ENCODE measurements around the gene GPR156. TPM values are rescaled to one million over a fixed set of nuclear protein-coding genes. Genes with fewer than 3 reads are reported as not detected.

GPR156 gene
- total and polyA plus RNA-seq, 12 donors = 0.04 to 0.23 (median 0.07) TPM; not detected in 7

DNA sequence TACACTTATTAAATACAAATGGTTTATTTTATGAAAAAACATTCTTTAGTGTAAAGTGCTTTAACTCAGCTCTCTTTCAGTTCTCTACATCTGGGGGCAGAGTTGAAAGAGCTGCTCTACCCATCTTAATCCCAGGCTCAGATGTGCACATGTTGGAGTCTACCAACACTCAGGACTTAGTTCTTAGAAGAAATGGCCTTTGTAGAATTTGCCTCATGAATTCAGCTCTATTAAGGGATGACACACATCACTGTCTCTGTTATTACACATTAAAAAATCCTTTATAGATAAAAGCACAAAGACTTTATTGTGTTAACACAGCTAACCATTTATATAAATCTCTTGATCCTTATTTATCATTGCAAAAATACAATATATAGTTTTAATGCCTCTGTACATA lies 159.0 kb downstream of the GPR156 start:
- Histone ChIP-seq H3K27ac (no peak overlapping the region), H3K4me3 (no peak overlapping the region), H3K9me3 (no peaks in the 10 kb centered on the region), H3K36me3 (no peaks in the 10 kb centered on the region), H3K4me1 (no peaks in the 10 kb centered on the region), H3K27me3 (no peaks in the 10 kb centered on the region)
- DNase-seq (no peak), ATAC-seq (no peak)
- intact Hi-C loops (cut with DNase I) = no loop called here
- TF ChIP-seq, protein P1, sequence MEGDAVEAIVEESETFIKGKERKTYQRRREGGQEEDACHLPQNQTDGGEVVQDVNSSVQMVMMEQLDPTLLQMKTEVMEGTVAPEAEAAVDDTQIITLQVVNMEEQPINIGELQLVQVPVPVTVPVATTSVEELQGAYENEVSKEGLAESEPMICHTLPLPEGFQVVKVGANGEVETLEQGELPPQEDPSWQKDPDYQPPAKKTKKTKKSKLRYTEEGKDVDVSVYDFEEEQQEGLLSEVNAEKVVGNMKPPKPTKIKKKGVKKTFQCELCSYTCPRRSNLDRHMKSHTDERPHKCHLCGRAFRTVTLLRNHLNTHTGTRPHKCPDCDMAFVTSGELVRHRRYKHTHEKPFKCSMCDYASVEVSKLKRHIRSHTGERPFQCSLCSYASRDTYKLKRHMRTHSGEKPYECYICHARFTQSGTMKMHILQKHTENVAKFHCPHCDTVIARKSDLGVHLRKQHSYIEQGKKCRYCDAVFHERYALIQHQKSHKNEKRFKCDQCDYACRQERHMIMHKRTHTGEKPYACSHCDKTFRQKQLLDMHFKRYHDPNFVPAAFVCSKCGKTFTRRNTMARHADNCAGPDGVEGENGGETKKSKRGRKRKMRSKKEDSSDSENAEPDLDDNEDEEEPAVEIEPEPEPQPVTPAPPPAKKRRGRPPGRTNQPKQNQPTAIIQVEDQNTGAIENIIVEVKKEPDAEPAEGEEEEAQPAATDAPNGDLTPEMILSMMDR (IDR thresholded peaks at IDR 0.05) = no peak

DNA sequence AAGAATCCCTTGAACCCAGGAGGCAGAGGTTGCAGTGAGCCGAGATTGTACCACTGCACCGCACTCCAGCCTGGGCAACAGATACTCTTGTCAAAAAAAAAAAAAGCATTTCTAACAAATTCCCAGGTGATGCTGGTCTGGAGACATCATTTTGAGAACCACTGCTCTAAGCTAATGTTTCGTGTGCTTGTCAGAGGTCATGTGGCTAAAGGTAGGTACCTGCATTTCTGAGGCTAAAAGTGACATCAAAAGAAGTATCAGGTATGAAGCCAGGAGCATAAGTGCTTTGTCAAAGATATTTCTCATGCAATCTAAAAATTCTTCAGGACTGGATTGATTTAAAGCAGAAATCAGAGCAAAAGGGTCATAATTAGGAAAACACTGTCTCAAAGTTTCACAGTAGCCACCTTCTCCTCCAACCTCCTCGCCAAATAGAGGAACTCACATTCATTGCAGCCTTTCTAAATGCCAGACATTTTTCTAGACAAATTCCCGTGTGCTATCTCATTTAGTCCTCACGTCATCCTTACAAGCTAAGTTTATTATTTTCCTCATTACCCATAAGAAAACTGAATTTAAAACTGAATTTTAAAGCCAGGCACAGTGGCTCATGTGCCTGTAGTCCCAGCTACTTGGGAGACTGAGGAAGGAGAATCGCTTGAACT lies 165.0 kb downstream of the GPR156 start:
- Histone ChIP-seq H3K9me3 (peaks cover 0 to 18% (median 0%) of the 10 kb centered on the region in 11 donors), H3K36me3 (no peaks in the 10 kb centered on the region), H3K27ac (no peak overlapping the region), H3K27me3 (no peaks in the 10 kb centered on the region), H3K4me1 (no peaks in the 10 kb centered on the region), H3K4me3 (no peak overlapping the region)
- DNase-seq (no peak), ATAC-seq (no peak)
- TF ChIP-seq, protein P1 (IDR thresholded peaks at IDR 0.05) = no peak
- WGBS, 2 donors = 84% methylated on average over 7 of the region's 7 CpGs
- intact Hi-C loops (cut with DNase I) = no loop called here

Other genes with a start within 250 kb of the GPR156 start
- gene GSK3B, start 190.8 kb downstream of the GPR156 start, total RNA-seq = 10 to 100 TPM; 37.5 to 57.1 (median 51.1) TPM
- 1 to 10 TPM; 7.5 to 9.6 TPM for gene GSK3B, start 190.8 kb downstream of the GPR156 start, polyA plus RNA-seq
- 10 to 100 TPM in 2 of 10 donors, 1 to 10 TPM in 8; 6.9 to 12.1 (median 9.1) TPM for gene LRRC58, start 64.1 kb upstream of the GPR156 start, total RNA-seq
- gene LRRC58, start 64.1 kb upstream of the GPR156 start, polyA plus RNA-seq = 1 to 10 TPM; 2.9 to 4.1 TPM
- 100 to 1,000 TPM; 100 to 346 (median 213) TPM for gene FSTL1, start 165.8 kb upstream of the GPR156 start, total RNA-seq
- gene FSTL1, start 165.8 kb upstream of the GPR156 start, polyA plus RNA-seq = 10 to 100 TPM; 54.4 to 88.5 TPM

All from heart right ventricle (tissue), 16 donors.